GM12878 (cell line): ENCODE measurements around the gene HSD17B2. TPM values are rescaled to one million over a fixed set of nuclear protein-coding genes. Genes with fewer than 3 reads are reported as not detected.

Experiments
- ATAC-seq: fragments of 200-7000 bp; cut with Tn5 transposase; 3 replicates; pipeline ENCODE4 v1.9.1; 2020; ENCODE audit warnings: mild to moderate bottlenecking, moderate library complexity
- BruUV-seq: library from RNA; stranded (reverse); fragments of 400-500 nt; replicated peaks from 2 replicates; lab custom pipeline; 2021; lab: Mats Ljungman, UMichigan
- CTCF ChIA-PET: fragments of 300-600 bp; sonication (Branson Sonifier 250); formaldehyde crosslinking; extraction: SDS; loops from one replicate; lab custom pipeline; 2021; ENCODE audit warnings: inconsistent platforms; lab: Yijun Ruan, JAX
- POLR2A ChIA-PET: fragments of 350-600 bp; formaldehyde crosslinking; extraction: SDS; loops from one replicate; lab custom pipeline; 2021; ENCODE audit warnings: inconsistent platforms; lab: Charles Lee
- RAD21 ChIA-PET: fragments of 300-600 bp; sonication (Branson Sonifier 250); formaldehyde crosslinking; loops from one replicate; lab custom pipeline; 2023; ENCODE audit warnings: antibody characterized with exemption; ENCODE audit not compliant: unreplicated experiment; lab: Charles Lee
- SMC1A ChIA-PET: fragments of 300-600 bp; sonication (Branson Sonifier 250); formaldehyde crosslinking; loops from one replicate; lab custom pipeline; 2023; ENCODE audit not compliant: unreplicated experiment, uncharacterized antibody; lab: Charles Lee
- DNase-seq: peaks from one replicate; pipeline ENCODE4 v3.0.0-alpha.2; 2011; ENCODE audit warnings: low read depth, low spot score
- FAIRE-seq: peaks from 3 replicates; lab custom pipeline; 2011; peaks lifted over from hg19 to GRCh38; lab: Jason Lieb, UNC
- H2AFZ ChIP-seq: 2 replicates; pipeline ENCODE4 v1.6.0; 2011; ENCODE audit warnings: low read depth, low read length, control low read depth; ENCODE audit not compliant: control insufficient read depth
- H3K27ac ChIP-seq: 2 replicates; pipeline ENCODE4 v1.5.1; 2011; ENCODE audit warnings: control low read depth; ENCODE audit not compliant: control insufficient read depth, insufficient read depth
- H3K27me3 ChIP-seq, 2 experiments: replicated peaks in 1 of 2; 2 replicates each; pipeline versions ENCODE4 v1.6.0 to v1.6.1; 2011; ENCODE audit warnings: low read length in 1 of 2; ENCODE audit not compliant: control insufficient read depth in 2 of 2, insufficient read depth in 2 of 2
- H3K36me3 ChIP-seq, 2 experiments: 2 replicates each; pipeline ENCODE4 v1.5.1; 2011; ENCODE audit warnings: low read length in 1 of 2; ENCODE audit not compliant: control insufficient read depth in 2 of 2, insufficient read depth in 2 of 2
- H3K4me1 ChIP-seq: 2 replicates; pipeline ENCODE4 v1.6.1; 2011; ENCODE audit warnings: mild to moderate bottlenecking, low read length, moderate library complexity, mixed read lengths; ENCODE audit not compliant: control insufficient read depth, insufficient read depth
- H3K4me2 ChIP-seq: 2 replicates; pipeline ENCODE4 v1.6.0; 2011; ENCODE audit warnings: control low read depth; ENCODE audit not compliant: control insufficient read depth, insufficient read depth
- H3K4me3 ChIP-seq: fragments of 200-600 bp; sonication (generic); 2 replicates; pipeline ENCODE4 v1.5.1; 2016
- H3K79me2 ChIP-seq: 2 replicates; pipeline ENCODE4 v1.6.0; 2011; ENCODE audit warnings: low read length; ENCODE audit not compliant: control insufficient read depth, insufficient read depth
- H3K9ac ChIP-seq: 2 replicates; pipeline ENCODE4 v1.8.0; 2011; ENCODE audit warnings: low read length, control low read depth, mixed read lengths; ENCODE audit not compliant: control insufficient read depth, insufficient read depth
- H3K9me3 ChIP-seq: replicated peaks from 3 replicates; pipeline ENCODE4 v1.5.1; 2011; ENCODE audit warnings: mild to moderate bottlenecking, low read length; ENCODE audit not compliant: control insufficient read depth, insufficient read depth
- H4K20me1 ChIP-seq: 2 replicates; pipeline ENCODE4 v1.6.0; 2011; ENCODE audit not compliant: control insufficient read depth, insufficient read depth
- ATF7 ChIP-seq: fragments of 450-650 bp; IDR thresholded peaks from 2 replicates; pipeline ENCODE4 v1.6.1; 2016; ENCODE audit warnings: low read depth, mild to moderate bottlenecking
- BHLHE40 ChIP-seq, 2 experiments: fragments of 450-650 bp in 1 of 2; IDR thresholded peaks; 2 replicates each; pipeline ENCODE4 v1.6.1; 2011 to 2017; ENCODE audit warnings: low read depth in 2 of 2, borderline replicate concordance in 1 of 2, improper control_type of control experiment in 1 of 2, low read length in 1 of 2, mild to moderate bottlenecking in 1 of 2
- CHD2 ChIP-seq: IDR thresholded peaks from 2 replicates; pipeline ENCODE4 v1.6.1; 2011; ENCODE audit warnings: low read depth, low read length, improper control_type of control experiment, borderline replicate concordance
- DPF2 ChIP-seq: fragments of 450-650 bp; IDR thresholded peaks from 2 replicates; pipeline ENCODE4 v1.6.1; 2017; ENCODE audit warnings: mild to moderate bottlenecking
- EP300 ChIP-seq, 2 experiments: fragments of 150-350 bp in 1 of 2; IDR thresholded peaks; 2 replicates each; pipeline ENCODE4 v1.6.1; 2011 to 2012; ENCODE audit warnings: low read depth in 2 of 2, low read length in 2 of 2, borderline replicate concordance in 1 of 2, improper control_type of control experiment in 1 of 2, inconsistent platforms in 1 of 2; ENCODE audit not compliant: control insufficient read depth in 1 of 2
- LARP7 ChIP-seq: fragments of 450-650 bp; IDR thresholded peaks from 2 replicates; pipeline ENCODE4 v1.6.1; 2017; ENCODE audit warnings: mild to moderate bottlenecking
- MTA2 ChIP-seq: fragments of 450-650 bp; IDR thresholded peaks from 2 replicates; pipeline ENCODE4 v1.6.1; 2016; ENCODE audit warnings: low read depth, mild to moderate bottlenecking, moderate library complexity
- PML ChIP-seq: IDR thresholded peaks from 2 replicates; pipeline ENCODE4 v1.6.1; 2012; ENCODE audit warnings: low read length, inconsistent platforms
- SPI1 ChIP-seq: IDR thresholded peaks from 2 replicates; pipeline ENCODE4 v1.6.1; 2011; ENCODE audit warnings: low read depth, mild to moderate bottlenecking, low read length, moderate library complexity, borderline replicate concordance; ENCODE audit not compliant: insufficient read depth
- SUPT20H ChIP-seq: IDR thresholded peaks from 2 replicates; pipeline ENCODE4 v1.6.1; 2011; ENCODE audit warnings: low read depth, mild to moderate bottlenecking, low read length, moderate library complexity, borderline replicate concordance; ENCODE audit not compliant: control insufficient read depth
- TCF12 ChIP-seq: IDR thresholded peaks from 2 replicates; pipeline ENCODE4 v1.6.1; 2011; ENCODE audit warnings: low read depth, mild to moderate bottlenecking, low read length
- USF1 ChIP-seq: IDR thresholded peaks from 2 replicates; pipeline ENCODE4 v1.6.1; 2011; ENCODE audit warnings: borderline replicate concordance, low read depth, mild to moderate bottlenecking, moderate library complexity, mixed read lengths, low read length; ENCODE audit not compliant: insufficient read depth; ENCODE audit errors: extremely low read length
- ZBTB11 ChIP-seq: fragments of 450-650 bp; formaldehyde crosslinking; IDR thresholded peaks from 2 replicates; pipeline ENCODE4 v1.5.0; 2022; ENCODE audit warnings: mild to moderate bottlenecking, missing genetic modification characterization
- ZNF592 ChIP-seq: fragments of 450-650 bp; IDR thresholded peaks from 2 replicates; pipeline ENCODE4 v1.6.1; 2017; ENCODE audit warnings: mild to moderate bottlenecking, moderate library complexity
- WGBS: methylation state at CpG from one replicate; pipeline ENCODE4 v1.1.6; 2016; ENCODE audit warnings: low lambda C conversion rate; ENCODE audit not compliant: insufficient replicate concordance, insufficient coverage; ENCODE audit errors: missing lambda C conversion rate; 5-methylcytosine and 5-hydroxymethylcytosine counted together
- in situ Hi-C: fragments of 300-500 bp; cut with MboI; formaldehyde crosslinking; loops from 9 replicates; pipeline ENCODE4 v1.14.3; 2018; ENCODE audit warnings: mixed read lengths
- intact Hi-C: fragments of 100-400 bp; cut with micrococcal nuclease; formaldehyde crosslinking; loops from one replicate; pipeline ENCODE4 v1.14.2; 2022; ENCODE audit not compliant: unreplicated experiment
- polyA plus RNA-seq, 11 experiments: library from polyadenylated mRNA; depleted of rRNA in 4 of 11; unstranded in 6 of 11; stranded (reverse) in 5 of 11; fragments of >200 nt; fragmentation: Nextera tagmentation in 4 of 11; fragmentation: Illumina TruSeq in 1 of 11; extraction: Ambion mirVana in 4 of 11; extraction: Trizol in 1 of 11; gene quantifications; 1 replicate in 1 of 11; 2 replicates in 10 of 11; pipeline versions ENCODE4 v1.2.1 to v1.2.3, GENCODE V29; 2011 to 2016; ENCODE audit warnings: inconsistent platforms in 2 of 11, missing spikeins in 2 of 11, low read depth in 1 of 11
- total RNA-seq, 4 experiments: library from RNA; depleted of rRNA in 3 of 4; stranded (reverse); fragments of >200 nt in 3 of 4; fragmentation: Illumina TruSeq in 1 of 4; extraction: Trizol in 1 of 4; gene quantifications; 2 replicates each; pipeline versions ENCODE4 v1.2.1 to v1.2.3, GENCODE V29; 2013 to 2021

Gene HSD17B2
- total and polyA plus RNA-seq, 10 of the 15 experiments (the other 5 are each of a cell fraction or from before 2014, with no cell fraction given) = not detected

GRCh38 chr16:82094942-82095540 lies 60.0 kb downstream of the HSD17B2 start (continued):
- TF ChIP-seq ZNF592 (no peak), ATF7 (no peak), LARP7 (no peak), BHLHE40 (IDR thresholded peaks at IDR 0.05; ENCODE audit: borderline replicate concordance in 1 of 2, low read depth in 2 of 2, low read length in 1 of 2) (no peak), USF1 (no peak), SUPT20H (no peak), PML (no peak)
- TF ChIP-seq, all 136 proteins: peak for 0

GRCh38 chr16:82096641-82097040 lies 61.6 kb downstream of the HSD17B2 start:
- in situ Hi-C loops (no loop called here), intact Hi-C loops (no loop called here)
- no peak overlapping the region for H2AFZ ChIP-seq
- DNase-seq (no peak), ATAC-seq (no peak), FAIRE-seq (no peak)
- H4K20me1 ChIP-seq = no peaks in the 10 kb centered on the region
- no peak overlapping the region for H3K27ac ChIP-seq
- H3K4me1 ChIP-seq = no peaks in the 10 kb centered on the region
- ChIA-PET RAD21 (no interaction called here), POLR2A (no interaction called here), CTCF (no interaction called here), SMC1A (no interaction called here)
- H3K27me3 ChIP-seq = peaks cover 0 to 5% of the 10 kb centered on the region in 2 experiments; a peak in 2 of 4 replicates
- no peak overlapping the region for H3K9ac ChIP-seq
- H3K79me2 ChIP-seq = no peaks in the 10 kb centered on the region
- no peaks in the 10 kb centered on the region for H3K9me3 ChIP-seq
- H3K4me2 ChIP-seq = no peak overlapping the region
- no peak overlapping the region for H3K4me3 ChIP-seq
- no TSS peak for BruUV-seq
- H3K36me3 ChIP-seq = no peaks in the 10 kb centered on the region
- WGBS = 43% methylated on average over 3 of the region's 3 CpGs
- TF ChIP-seq EP300 (IDR thresholded peaks at IDR 0.05; ENCODE audit: borderline replicate concordance in 1 of 2, control insufficient read depth in 1 of 2, low read depth in 2 of 2, low read length in 2 of 2) (no peak), DPF2 (no peak), TCF12 (no peak), SPI1 (no peak), ZBTB11 (CRISPR knock-in tag) (no peak), MTA2 (no peak), CHD2 (no peak)
